Fibroblast of villous mesenchyme (primary cell): ENCODE results near the gene KCNK1. TPM values are rescaled to one million over a fixed set of nuclear protein-coding genes. Genes with fewer than 3 reads are reported as not detected.

Source experiments
- DNase-seq: peaks from one replicate; pipeline ENCODE4 v3.0.0-alpha.2; 2010; ENCODE audit warnings: low read depth
- H3K4me3 ChIP-seq: 2 replicates; pipeline ENCODE4 v1.5.1; 2011; ENCODE audit warnings: low read depth, mild to moderate bottlenecking, low read length
- total RNA-seq: library from RNA; depleted of rRNA; stranded (reverse); fragments of >200 nt; gene quantifications from 2 replicates; pipeline ENCODE4 v1.2.3, GENCODE V29; 2012
- TF ChIP-seq, protein P1 (sequence below): IDR thresholded peaks from 2 replicates; pipeline ENCODE4 v1.5.1; 2012; ENCODE audit warnings: low read depth, mild to moderate bottlenecking, low read length; ENCODE audit not compliant: insufficient read depth

KCNK1 gene
- total RNA-seq, 1 donor = 4.3 TPM

DNA sequence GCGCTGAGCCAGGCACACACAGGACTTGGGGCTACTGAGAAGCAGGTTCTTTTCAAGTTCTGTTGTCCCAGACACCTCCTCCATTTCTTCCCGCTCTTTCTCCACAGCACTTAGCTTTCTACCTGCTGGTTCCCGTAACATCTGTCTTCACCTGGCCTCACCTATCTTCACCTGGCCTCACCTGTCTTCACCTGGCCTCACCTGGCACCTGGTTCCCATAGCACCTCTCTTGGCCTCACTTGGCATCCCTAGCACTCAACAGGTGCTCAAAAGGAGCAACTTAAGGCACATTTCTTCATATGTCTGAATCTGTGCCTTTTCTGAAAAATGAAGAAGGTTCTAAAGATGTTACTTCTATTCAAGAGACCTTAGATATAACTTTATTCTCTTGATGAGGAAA lies 10.4 kb downstream of the KCNK1 start:
- DNase-seq = no peak
- TF ChIP-seq, protein P1, sequence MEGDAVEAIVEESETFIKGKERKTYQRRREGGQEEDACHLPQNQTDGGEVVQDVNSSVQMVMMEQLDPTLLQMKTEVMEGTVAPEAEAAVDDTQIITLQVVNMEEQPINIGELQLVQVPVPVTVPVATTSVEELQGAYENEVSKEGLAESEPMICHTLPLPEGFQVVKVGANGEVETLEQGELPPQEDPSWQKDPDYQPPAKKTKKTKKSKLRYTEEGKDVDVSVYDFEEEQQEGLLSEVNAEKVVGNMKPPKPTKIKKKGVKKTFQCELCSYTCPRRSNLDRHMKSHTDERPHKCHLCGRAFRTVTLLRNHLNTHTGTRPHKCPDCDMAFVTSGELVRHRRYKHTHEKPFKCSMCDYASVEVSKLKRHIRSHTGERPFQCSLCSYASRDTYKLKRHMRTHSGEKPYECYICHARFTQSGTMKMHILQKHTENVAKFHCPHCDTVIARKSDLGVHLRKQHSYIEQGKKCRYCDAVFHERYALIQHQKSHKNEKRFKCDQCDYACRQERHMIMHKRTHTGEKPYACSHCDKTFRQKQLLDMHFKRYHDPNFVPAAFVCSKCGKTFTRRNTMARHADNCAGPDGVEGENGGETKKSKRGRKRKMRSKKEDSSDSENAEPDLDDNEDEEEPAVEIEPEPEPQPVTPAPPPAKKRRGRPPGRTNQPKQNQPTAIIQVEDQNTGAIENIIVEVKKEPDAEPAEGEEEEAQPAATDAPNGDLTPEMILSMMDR = no peak
- no peak overlapping the region for H3K4me3 ChIP-seq

DNA sequence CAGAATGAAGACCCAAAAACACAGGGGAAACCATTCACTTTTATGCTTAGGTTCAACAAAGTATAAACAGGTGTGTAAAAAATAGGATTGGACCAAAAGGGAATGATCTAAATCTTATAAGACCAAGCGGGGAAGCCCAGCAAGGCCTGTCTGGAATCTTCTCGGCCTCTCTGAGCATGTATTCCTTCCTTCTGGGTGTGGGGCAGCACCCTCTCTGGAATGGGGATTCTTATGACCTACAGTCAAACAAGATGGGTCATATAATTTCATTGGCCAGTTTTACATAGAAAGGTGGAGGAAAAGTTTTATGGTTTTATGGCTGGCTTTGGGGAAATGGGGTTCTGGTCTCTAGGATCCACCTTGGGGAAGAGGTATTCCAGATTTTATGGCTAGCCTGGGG lies 11.2 kb downstream of the KCNK1 start:
- DNase-seq = no peak
- TF ChIP-seq, protein P1 = no peak
- H3K4me3 ChIP-seq = no peak overlapping the region

DNA sequence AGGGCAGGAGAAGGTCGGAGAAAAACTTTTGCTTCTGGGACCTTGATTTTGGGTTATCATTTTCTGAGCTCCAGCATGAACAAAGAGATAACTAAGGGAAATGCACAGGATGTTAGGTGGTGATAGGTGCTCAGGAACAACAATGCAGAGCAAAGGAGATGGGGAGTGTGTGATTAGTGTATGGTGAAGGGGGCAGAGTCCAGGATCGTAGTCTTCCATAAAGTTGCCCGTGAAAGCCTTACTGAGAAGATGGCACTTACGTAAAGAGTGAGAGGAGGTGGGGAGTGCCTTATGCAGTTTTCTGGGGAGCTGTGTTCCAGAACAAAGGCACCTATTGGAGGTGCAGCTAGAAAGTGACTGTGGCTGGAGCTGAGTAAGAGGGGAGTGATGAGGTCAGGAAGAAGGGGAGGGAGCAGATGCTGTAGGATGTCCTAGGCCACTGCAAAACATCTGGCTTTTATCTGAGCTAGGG lies 11.6 kb downstream of the KCNK1 start:
- no peak overlapping the region for H3K4me3 ChIP-seq
- no peak for DNase-seq
- TF ChIP-seq, protein P1 = no peak

DNA sequence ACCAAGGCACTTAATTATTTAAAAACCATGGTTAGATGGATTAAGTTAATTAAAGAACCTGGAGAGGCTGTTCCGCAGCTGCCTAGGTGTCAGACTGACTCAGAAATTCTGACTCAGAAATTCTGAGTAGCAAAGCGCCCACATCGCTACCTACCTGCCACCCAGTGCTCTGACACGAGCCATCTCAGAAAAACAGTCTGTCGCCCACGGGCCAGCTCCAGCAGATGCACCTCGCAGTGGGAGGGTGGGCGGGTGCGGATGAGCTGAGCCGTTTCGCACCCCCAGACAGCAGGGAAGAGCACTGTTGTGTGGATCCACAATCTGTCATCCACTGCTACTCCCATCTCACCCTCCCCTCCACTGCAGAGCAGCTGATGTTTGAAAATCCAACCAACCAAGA lies 13.5 kb downstream of the KCNK1 start:
- TF ChIP-seq, protein P1 = no peak
- no peak for DNase-seq
- H3K4me3 ChIP-seq = no peak overlapping the region

DNA sequence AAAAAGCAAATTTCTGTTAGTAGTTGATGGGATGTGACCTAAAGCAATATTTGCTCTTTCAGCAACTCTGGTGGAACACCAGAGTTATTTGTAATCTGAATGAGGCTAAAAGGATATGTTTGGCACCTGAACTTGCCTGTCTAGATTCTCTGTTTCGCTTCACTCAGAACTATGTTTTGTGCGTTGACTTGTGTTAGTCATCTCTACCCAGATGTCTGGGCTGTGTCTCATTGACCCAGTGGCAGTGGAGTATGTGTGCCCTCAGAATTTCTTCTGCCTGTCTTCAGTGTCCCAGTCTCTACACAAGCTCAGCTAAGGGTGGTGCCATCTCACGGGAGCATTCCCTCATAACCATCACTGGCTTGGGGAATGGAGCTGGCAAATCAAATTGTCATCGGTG lies 13.9 kb downstream of the KCNK1 start:
- TF ChIP-seq, protein P1 = no peak
- no peak for DNase-seq

DNA sequence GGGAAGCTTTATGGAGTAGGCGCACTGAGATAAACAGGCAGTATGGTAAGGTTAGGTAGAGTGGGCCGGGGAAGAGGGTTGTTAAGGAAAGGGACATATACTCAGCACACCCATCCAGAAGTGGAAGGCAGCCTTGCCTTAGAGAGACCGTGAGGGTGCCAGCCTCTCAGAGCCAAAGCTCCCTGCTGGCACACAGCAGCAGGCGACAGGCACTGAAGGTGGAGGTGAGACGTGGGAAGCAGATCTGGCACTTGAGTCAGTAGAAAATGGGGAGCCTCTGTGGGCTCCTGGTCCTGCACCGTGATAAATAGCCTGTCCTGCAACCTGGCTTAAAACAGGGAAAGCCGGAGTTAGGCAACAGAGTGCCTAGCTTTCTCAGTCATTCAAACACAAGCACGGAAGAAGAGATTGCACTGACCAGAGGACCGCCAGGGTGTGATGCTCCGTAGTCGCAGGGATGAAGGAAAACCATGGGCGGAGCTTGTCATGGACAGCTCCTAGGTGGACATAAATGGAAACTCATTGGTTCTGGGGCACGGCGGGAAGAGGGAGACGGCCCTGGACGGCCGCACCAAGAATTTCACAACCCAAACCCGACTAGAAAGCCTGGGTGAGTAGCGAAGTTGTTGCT lies 15.5 kb downstream of the KCNK1 start:
- TF ChIP-seq, protein P1 = no peak
- H3K4me3 ChIP-seq = no peak overlapping the region
- no peak for DNase-seq

More for the DNA sequence above, 13.9 kb downstream of the KCNK1 start:
- H3K4me3 ChIP-seq = no peak overlapping the region
